ENCODE results near the gene GRAMD2B.

The GRAMD2B gene

GRCh38 chr5:126479810-126480209 is 56.6 kb downstream of the GRAMD2B start:
- no peak for DNase-seq (ENCODE audit: low read depth)

DNA sequence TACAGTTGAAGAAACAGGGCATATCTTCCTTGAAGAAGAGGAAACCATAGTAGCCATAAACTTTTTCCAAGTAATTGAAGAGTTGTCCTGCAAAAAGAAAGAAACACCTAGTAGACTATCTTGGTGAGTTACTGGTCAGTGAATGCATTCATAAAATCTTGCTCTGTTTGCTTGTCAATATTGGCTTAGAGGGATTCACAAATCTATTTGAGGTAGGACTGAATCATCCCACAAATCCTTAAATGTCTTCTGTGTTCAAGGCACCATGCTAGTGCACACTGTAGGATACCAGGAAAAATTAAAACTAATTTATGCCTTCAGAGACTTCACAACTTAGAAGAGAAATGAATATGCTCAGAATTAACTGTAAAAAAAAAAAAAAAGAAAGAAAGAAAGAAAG is 57.6 kb downstream of the GRAMD2B start:
- DNase-seq (ENCODE audit: low read depth), result no peak

- peak; percentile 88 for DNase-seq (ENCODE audit: low read depth)
Measured at GRCh38 chr5:126481243-126481642, 58.0 kb downstream of the GRAMD2B start.

- DNase-seq (ENCODE audit: low read depth), result no peak
Measured at GRCh38 chr5:126482591-126482990, 59.4 kb downstream of the GRAMD2B start.

DNA sequence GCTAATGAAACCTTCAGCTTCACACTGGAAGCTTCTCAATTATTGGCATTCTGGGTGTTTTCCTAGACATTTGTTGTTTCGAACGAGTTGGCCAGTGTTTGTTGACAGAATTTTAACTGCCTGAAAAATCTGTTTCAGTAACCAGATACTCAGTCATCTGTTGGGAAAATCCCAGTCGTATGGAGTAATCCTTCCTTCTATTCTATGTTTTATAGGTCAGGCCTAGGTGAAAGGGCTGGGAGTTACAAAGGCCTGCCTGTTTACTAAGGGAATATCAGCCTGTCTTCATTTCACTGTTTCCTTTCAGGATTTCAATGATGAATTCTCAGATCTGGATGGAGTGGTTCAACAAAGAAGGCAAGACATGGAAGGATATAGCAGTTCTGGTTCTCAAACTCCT is 59.9 kb downstream of the GRAMD2B start:
- DNase-seq (ENCODE audit: low read depth), result peak; percentile 65

GRCh38 chr5:126484253-126484652 is 61.0 kb downstream of the GRAMD2B start:
- DNase-seq (ENCODE audit: low read depth), result no peak

DNA sequence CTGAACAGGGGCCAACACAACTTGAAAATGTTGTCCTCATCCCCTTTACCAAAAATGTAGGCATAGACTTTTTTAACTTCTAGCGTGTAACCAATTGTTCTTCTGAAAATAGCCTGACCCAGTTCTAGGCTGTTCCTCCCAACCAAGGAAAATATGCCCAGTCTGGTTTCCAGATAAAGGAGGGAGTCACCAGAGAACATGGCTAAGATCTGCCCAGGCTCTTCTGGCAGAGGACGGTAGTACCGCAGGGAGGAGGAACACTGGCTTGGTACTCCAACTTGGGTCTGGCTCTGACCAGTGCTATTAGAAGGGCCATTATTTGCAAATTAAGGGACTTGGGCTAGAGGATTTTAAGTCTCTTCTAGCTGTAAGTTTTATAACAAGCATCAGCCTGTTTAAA is 63.1 kb downstream of the GRAMD2B start:
- DNase-seq (ENCODE audit: low read depth), result no peak

DNA sequence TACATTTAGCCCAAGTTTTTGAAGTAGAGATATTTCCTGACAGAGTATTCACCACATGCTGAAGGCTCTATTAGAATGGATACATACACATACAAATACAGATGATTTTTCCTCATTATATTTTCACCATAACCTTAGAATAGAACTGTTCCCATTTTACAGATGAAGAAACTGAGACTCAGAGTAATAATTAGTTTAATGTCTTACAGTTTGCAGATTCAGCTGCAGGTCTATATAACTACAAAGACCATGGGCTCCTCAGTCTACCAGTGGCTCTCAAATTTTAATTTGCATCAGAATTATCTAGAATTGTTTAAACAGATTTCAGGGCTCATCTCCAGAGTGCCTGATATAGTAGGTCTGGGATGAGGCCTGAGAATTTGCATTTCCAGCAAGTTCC is 64.4 kb downstream of the GRAMD2B start:
- DNase-seq (ENCODE audit: low read depth), result no peak

DNA sequence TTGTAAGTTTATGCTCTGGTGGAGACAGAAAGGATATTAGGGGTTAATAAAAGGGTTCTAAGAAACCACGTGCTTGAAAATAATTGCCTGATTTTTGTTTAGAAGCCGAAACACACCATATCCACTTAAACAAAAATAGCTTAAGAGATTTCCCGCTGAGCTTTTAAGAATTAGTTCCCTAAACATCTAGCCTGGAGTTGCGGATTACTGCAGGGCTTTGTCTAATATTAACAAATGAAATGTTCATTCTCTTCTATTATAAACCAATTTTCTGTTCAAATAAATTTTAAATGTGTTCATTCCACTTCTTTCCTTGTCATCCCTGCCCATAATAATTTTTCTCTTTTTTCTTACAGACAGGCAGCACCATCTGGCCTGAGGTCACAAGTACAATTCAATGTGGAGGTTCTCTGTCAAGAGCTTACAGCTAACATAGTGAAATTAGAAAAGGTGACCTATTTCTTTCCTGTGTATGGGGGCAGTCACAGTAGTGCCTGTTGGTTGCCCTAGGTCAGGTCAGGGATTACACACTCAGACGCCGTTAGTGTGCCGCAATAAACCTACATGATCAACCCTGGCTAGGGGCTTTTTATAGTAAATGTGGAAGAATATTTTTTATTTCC is 65.3 kb downstream of the GRAMD2B start:
- no peak for DNase-seq (ENCODE audit: low read depth)

DNA sequence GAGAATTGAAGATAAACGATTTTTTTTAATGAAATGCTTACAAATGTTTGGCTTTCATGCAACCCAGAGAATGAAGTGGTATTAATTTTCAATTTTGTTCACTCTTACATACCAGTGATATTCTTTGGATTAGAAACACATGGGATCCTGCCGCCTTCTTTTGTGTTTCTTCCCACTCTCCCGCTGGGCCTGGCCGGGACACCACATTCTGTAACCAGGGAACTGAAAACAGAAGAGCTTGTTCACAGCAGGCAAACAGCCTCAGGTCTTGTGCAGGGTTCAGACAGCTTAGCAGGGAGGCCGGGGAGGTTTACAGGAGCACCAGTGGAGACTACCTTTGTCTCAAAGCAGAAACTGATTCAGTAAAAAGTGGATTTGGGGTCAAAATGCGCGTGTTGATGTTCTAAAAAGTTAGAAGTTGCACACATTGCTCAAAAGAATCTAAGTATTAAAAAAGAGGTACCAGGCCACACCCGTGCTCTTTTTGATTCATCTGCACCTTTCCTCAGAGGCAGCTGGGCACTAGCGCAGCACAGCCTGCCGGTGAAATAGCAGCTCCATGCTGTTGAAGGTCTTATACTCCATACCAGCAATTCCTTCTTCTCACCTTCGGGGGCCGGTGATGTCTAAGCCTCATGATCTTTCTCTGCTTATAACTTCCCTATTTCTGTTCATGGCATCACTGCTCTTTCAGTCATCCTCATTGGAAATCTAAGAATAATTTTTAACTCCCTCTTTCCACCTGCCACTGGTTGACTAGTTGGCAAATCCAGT is 67.1 kb downstream of the GRAMD2B start:
- DNase-seq (ENCODE audit: low read depth), result no peak

- DNase-seq (ENCODE audit: low read depth), result peak; percentile 50
Measured at GRCh38 chr5:126492939-126493338, 69.7 kb downstream of the GRAMD2B start.

- no peak for DNase-seq (ENCODE audit: low read depth)
Measured at GRCh38 chr5:126494393-126494792, 71.2 kb downstream of the GRAMD2B start.

- DNase-seq (ENCODE audit: low read depth), result no peak
Measured at GRCh38 chr5:126497506-126497905, 74.3 kb downstream of the GRAMD2B start.

- no peak for DNase-seq (ENCODE audit: low read depth)
Measured at GRCh38 chr5:126499278-126499677, 76.1 kb downstream of the GRAMD2B start.

GRCh38 chr5:126499853-126500342 is 76.7 kb downstream of the GRAMD2B start:
- DNase-seq (ENCODE audit: low read depth), result peak; percentile 17

- no peak for DNase-seq (ENCODE audit: low read depth)
Measured at GRCh38 chr5:126501448-126501847, 78.2 kb downstream of the GRAMD2B start.

DNA sequence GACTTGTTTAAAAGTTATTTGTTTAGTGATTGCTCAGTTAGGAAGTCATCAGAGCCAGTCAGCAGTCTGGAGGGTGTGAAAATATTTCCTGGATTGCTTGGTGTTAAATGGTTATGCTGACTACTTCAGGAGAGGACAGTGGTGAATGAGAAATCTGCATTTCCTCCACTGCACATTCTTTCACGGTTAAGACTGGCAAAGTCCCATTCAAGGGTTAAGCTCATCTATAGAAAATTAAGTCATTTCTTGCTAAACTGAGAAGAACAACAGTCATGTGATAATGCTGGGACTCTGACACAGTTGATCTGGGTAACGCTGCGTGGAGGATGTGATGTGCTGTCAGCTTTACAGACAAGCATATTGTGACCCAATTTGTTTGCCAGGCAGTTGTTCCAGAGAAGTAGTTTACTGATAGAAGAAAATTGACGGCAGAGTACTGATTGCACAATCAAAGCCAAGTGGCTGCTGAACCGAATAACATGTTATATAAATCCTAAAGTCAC is 80.4 kb downstream of the GRAMD2B start:
- peak; percentile 74 for DNase-seq (ENCODE audit: low read depth)

DNA sequence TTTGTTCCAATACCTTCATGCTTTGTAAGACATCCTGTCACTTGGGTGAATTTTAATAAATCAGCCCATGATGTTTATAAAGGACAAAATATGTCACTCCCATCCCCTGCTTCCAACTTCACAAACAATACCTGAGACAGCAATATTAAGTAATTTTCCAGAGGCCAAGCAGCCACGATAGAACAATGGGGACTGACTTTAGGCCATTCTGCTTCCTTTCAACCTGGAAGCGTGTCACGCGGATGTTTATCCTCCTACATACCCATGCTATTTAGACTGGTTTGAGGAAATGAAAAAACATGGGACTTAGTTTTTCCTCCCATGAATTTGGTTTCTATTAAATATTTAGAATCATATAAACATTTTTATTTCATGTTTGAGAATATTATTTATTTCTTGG is 82.9 kb downstream of the GRAMD2B start:
- DNase-seq (ENCODE audit: low read depth), result no peak

GRCh38 chr5:126508251-126508961 is 85.2 kb downstream of the GRAMD2B start:
- no peak for DNase-seq (ENCODE audit: low read depth)

- peak; percentile 73 for DNase-seq (ENCODE audit: low read depth)
Measured at GRCh38 chr5:126508962-126509279, 85.7 kb downstream of the GRAMD2B start.

DNA sequence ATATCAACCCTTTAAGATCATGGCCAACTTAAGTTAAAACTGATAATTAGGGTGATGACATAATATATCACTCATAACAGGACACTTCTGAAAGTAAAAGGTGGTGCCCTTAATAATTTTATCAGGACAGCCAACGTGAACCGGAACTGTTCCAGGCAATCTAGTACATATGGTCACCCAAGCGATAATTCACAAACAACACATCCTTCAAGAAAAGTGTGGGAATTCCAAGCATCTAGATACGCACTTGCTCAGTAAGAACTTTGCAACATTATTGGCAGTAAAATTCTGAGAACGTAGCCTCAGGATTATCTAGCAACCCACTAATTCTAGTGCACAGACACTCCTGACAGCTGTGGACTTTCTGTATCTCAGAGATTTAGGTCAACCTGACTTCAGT is 86.1 kb downstream of the GRAMD2B start:
- DNase-seq (ENCODE audit: low read depth), result peak; percentile 90

DNA sequence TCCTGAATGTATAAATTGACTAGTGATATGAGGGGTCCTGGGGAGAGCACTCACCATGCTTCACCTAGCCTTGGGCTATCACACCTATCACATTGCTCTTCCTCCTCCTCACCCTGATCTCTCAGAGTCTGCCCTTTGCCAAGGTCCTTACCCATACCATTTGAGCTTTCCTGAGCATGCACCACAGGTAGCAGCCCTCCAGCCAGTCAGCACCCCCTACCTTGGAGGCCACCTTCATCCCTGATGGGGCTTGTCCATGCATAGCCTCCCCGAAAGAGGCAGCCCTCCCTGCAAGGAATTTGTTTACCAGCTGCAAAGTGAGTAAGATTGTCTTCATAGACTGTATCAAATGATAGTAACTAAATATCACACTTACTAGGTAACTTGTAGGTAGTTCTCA is 88.8 kb downstream of the GRAMD2B start:
- no peak for DNase-seq (ENCODE audit: low read depth)

GRCh38 chr5:126512451-126512850 is 89.2 kb downstream of the GRAMD2B start:
- DNase-seq (ENCODE audit: low read depth), result no peak

Data from amniotic epithelial cell (primary cell).